Posterior cingulate gyrus (tissue), 11 donors: ENCODE measurements around the gene AMHR2.
"Not testable (repeated sequence)": the region's sequence is repeated elsewhere in the genome, so short reads cannot be mapped to it uniquely, and the experiment has no call there.

Experiments
- DNase-seq, 10 donors: peaks; one replicate each; pipeline versions ENCODE4 v3.0.0 to v3.0.0-alpha.2; 2020 to 2021; ENCODE audit warnings: mixed read lengths in 3 of 10
- intact Hi-C: fragments of 100-400 bp; cut with DNase I; formaldehyde crosslinking; loops from one replicate; pipeline ENCODE4 v1.15.1; 2023

AMHR2 gene

DNA sequence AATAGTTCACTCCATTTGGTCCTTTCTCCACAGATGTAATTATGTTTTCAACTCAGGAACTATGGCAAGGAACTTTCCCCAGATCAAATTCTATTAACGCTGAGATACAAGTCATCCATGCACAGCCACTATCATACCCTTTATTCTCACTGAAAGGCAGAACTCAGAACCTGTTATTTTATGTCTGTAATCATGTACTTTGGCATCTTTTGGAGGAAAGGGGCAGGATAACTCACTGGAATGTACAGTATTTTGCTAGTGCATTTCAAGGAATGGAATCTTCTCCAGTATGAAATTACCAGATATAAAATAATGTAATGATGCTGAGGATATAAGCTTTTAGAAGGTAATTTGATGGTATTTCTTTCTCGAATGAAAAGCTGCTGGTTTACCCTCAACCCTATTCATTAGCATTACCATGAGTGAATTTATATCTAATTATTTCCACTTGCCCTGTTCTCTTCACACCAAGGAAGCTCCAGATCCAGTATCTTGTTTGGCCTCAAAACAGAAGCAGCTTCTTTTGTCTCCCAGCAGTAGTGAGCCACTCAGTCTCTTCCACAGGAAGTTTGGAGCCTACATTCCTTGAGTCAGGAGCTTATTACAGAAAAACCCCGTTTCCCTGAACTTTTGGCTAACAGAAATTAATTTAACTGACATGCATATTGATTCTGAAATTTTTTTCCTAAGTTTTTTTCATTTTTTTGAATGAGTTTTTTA, 10.0 kb upstream of the AMHR2 start:
- DNase-seq: no peak
- intact Hi-C loops: no loop called here

DNA sequence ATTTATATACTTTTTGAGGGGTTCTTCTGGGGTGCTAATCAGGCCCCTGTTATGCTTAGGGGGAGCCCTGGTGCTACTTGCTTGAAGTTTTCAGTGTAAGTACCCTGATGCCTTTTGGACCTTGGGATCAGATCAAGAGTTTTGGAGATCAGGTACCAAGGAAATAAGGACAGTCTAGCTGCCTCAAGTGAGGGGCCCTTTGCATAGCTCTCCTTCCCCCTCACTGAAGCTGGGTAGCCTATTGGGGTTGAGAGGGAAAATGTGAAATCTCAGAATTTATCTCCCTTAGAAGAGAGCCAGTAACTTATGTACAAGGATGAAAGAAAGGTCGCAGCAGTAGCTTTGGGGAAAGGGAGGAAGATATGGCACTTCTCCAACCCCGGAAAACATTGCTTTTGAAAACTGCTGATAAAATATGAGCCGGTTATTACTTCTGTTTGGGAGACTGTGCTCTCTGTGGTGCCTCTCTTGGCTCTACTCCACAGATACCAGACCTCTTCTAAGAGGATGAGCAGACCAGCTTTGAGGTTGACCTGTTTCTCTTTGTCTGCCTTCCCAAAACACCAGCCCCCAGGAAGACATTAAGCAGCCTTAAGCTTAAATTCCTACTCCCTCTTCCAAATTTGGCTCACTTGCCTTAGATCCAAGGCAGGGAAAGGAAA, 8.8 kb upstream of the AMHR2 start:
- intact Hi-C loops: no loop called here
- DNase-seq: no peak

DNA sequence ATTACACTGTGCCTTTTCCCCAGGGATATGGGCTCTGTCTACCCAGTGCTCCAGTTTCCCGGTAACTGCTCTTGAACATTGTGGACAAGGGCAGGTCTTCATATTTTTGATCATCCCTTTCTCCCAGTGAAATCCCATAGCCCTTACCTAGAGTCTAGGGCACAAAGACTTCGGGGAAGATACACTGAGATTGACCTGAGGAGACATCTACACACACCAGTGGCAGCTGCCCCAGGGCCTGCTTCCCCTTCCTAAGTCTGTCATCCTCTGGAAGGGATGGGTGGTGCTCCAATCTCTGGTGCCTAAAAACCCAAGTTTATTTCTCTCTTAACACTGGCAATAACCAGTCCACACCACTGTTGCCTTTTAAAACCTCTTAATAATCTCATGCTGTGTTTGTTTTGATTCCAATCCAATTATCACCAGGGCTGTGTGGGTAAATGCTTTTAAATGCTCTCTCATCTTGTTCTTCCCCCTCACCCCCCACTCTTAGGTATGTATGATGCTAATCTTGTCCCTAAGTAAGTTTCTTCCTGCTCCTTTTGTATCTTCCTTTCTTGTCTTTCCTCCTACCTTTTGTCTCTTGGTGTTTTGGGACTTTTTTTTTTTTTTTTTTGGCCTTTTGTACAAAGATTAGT, 7.8 kb upstream of the AMHR2 start:
- intact Hi-C loops: not testable (repeated sequence)
- DNase-seq: peak in 1 of 10 donors; percentile 38

DNA sequence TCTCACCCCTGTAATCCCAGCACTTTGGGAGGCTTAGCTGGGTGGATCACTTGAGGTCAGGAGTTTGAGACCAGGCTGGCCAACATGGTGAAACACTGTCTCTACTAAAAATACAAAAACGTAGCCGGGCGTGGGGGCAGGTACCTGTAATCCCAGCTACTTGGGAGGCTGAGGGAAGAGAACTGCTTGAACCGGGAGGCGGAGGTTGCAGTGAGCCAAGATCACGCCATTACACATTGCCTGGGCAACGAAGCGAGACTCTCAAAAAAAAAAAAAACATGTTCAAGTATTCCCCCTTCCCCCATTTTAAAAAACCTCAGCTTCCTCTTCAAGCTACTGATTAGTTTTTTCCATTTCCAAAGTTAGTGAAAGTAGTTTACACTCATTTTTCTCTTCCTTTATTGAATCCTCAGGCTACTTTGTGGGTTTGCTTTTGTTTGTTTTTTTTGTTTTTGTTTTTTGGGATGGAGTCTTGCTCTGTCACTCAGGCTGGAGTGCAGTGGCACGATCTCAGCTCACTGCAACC, 6.3 kb upstream of the AMHR2 start:
- DNase-seq: peak in 2 of 10 donors; percentile 20 to 24
- intact Hi-C loops: not testable (repeated sequence)

DNA sequence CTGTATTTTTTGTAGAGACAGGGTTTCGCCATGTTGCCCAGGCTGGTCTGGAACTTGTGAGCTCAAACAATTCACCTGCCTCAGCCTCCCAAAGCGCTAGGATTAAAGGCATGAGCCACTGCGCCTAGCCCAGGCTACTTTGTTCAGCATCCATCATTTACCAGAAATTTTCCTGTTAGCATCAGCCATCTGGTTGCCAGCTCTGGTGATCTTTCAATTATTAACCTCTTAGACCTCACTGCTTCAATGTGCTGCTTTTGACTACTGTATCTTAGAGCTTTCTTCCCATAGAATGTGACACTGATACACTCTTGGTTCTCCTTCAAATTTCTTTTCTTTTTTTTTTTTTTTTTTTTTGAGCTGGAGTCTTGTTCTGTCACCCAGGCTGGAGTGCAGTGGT, 5.4 kb upstream of the AMHR2 start:
- peak in 2 of 10 donors; percentile 36 to 46 for DNase-seq
- intact Hi-C loops: no loop called here

DNA sequence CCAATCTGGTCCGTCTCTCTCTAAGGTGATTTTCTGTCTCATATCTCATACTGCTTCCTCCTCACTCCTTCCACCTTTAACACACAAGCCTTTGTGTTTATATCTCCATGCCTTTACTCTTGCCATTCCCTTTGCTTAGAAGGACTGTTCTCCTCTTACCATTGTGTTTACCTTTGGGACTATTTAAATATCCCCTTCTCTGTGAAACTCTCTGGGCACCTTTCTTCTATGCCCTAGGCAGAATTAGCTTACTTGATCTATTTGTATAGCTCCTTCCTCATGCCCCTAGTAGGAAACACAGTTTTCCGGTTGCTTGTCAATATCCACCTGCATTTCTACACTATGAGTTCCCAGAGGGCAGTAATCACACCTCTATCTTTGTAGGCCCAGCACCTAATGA, 3.9 kb upstream of the AMHR2 start:
- no peak for DNase-seq
- intact Hi-C loops: no loop called here

DNA sequence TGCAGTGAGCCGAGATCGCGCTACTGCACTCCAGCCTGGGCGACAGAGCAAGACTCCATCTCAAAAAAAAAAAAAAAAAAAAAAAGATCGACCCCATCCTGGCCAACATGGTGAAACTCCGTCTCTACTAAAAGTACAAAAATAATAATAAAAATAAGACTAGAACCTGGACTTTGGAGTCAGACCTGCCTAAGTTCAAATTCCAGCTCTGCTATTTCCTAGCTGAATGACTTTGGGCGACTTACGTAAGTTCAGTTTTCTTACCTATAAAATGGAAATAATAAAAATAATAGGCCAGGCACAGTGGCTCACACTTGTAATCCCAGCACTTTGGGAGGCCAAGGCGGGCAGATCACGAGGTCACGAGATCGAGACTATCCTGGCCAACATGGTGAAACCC, 1.4 kb upstream of the AMHR2 start:
- intact Hi-C loops, DNase-seq: not testable (repeated sequence)

DNA sequence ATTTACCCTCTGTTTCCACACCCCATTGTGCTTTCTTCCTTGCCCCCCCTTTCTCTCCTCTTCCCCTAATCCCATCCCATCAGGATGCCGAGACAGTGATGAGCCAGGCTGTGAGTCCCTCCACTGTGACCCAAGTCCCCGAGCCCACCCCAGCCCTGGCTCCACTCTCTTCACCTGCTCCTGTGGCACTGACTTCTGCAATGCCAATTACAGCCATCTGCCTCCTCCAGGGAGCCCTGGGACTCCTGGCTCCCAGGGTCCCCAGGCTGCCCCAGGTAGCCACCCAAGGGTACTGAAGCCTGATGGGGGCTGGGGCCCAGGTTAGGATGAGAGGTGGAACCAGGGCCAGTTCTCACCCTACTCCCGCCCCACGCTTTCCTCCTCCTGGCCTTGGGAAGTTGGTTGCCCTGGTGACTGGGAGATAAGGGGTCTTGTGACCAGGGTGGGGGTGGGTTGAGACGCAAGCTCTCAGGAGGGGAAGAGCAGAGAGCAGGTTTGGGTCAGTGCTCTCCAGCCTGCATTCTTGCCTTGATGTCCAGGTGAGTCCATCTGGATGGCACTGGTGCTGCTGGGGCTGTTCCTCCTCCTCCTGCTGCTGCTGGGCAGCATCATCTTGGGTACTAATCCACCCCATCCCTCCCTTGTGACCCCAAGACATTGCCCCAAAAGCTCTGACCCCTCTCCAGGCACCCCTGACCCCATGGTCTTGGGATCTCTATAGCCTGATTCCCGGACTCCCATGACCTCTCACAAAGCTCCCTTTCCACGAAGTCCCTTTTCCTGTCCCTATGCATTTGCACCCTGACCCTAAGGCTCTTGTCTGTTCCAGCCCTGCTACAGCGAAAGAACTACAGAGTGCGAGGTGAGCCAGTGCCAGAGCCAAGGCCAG, 1.2 kb downstream of the AMHR2 start:
- no peak for DNase-seq
- intact Hi-C loops: no loop called here

GRCh38 chr12:53425515-53426150, 2.0 kb downstream of the AMHR2 start:
- intact Hi-C loops: no loop called here
- peak in 1 of 10 donors; percentile 49 for DNase-seq

DNA sequence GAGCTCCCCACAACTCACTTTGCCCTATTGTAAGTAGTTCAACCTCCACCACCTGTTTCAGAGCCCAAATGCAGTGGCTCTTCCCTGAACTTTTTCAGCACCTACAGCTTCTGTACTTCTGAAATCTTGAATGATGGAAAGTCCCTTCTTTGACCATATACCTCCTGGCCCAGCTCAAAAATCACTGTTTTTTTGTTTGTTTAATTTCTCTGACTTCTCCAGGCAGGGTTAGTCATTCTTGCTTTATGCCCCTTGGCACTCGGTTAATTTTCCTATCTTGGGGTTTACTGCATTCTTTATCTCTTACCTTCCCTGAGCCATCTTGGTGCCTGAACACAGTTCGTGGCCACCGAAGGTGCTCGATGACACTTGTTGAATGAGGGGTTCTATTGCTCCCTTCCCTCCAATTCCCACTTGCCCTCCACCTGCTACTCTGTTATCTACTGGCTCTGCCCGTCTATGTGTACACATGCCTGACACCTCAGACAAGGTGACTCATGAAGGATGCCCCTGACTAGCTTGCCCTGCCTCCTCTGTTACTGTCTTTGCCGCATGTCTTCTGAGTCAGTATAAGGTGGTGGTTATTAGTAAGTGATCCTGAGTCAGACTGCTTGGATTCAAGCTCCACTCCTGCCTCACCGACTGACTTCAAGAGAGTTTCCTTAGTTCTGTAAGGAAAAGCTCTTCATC, 4.4 kb downstream of the AMHR2 start:
- DNase-seq: no peak
- intact Hi-C loops: no loop called here

GRCh38 chr12:53428741-53429140, 5.1 kb downstream of the AMHR2 start:
- intact Hi-C loops: no loop called here
- DNase-seq: no peak

GRCh38 chr12:53430116-53430515, 6.5 kb downstream of the AMHR2 start:
- DNase-seq: no peak
- intact Hi-C loops: no loop called here

DNA sequence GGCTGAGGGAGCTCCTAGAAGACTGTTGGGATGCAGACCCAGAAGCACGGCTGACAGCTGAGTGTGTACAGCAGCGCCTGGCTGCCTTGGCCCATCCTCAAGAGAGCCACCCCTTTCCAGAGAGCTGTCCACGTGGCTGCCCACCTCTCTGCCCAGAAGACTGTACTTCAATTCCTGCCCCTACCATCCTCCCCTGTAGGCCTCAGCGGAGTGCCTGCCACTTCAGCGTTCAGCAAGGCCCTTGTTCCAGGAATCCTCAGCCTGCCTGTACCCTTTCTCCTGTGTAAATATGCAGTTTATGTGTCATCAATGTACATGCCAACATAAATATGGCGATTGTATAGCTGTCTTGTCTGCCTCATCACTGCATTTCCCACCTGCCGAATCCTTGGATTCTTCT, 7.5 kb downstream of the AMHR2 start:
- no peak for DNase-seq
- intact Hi-C loops: no loop called here

GRCh38 chr12:53435326-53435725, 11.7 kb downstream of the AMHR2 start:
- intact Hi-C loops, DNase-seq: not testable (repeated sequence)

GRCh38 chr12:53439582-53439981, 15.9 kb downstream of the AMHR2 start:
- not testable (repeated sequence) for DNase-seq

GRCh38 chr12:53441040-53441833, 17.6 kb downstream of the AMHR2 start, which contains the start of gene PRR13:
TSS of gene PRR13 (plus strand) at chr12:53441734. CDS start at chr12:53442715, 981 bp downstream.
- peak; percentile 96 to 99 (median 96) for DNase-seq
- intact Hi-C loops: no loop called here

More at GRCh38 chr12:53439582-53439981, 15.9 kb downstream of the AMHR2 start:
- intact Hi-C loops: not testable (repeated sequence)

DNA sequence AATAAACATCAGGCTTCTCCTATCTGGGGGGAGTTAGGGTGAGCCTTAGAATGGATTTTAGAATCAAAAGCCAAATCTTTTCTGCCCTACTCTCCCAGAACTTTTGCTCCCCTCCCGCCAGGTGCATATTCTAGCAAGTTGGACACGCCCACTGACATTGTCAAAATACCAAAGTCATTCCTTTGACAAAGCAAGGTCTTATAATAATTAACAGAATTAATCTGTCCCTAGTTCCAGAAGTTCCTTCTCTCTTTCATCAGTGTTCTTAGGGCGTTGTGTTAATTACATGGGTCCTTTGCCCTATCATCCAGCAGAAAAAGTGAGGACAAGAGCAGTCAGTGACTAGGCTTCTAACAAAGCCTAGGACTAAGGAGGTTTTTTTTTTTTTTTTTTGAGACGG, 20.3 kb downstream of the AMHR2 start:
- intact Hi-C loops: no loop called here
- DNase-seq: no peak

DNA sequence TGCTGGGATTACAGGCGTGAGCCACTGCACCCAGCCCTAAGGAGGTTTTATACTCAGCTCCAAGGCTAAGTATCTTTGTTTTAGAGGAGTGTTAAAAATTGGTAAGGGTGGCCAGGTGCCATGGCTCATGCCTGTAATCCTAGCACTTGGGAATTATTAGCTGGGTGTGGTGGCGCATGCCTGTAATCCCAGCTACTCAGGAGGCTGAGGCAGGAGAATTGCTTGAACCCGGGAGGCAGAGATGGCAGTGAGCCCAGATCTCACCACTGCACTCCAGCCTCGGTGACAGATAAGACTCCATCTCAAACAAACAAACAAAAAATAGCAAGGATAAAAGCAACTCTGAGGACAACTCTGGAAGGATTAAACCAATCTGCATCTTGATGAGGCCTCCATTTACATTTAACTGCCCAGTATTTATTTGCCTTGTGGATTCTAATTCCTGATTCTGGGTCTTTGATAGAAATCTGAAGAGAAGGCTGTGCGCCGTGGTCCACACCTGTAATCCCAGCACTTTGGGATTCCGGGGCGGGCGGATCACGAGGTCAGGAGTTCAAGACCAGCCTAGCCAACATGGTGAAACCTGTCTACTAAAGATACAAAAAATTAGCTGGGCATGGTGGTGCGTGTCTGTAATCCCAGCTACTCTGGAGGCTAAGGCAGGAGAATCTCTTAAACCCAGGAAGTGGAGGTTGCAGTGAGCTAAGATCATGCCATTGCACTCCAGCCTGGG, 21.1 kb downstream of the AMHR2 start:
- intact Hi-C loops, DNase-seq: not testable (repeated sequence)
